ENCODE data around the gene WRNIP1. TPM values are rescaled to one million over a fixed set of nuclear protein-coding genes. Genes with fewer than 3 reads are reported as not detected.

WRNIP1 gene
- total and polyA plus RNA-seq, 2 donors (not counting 1 experiment from before 2014, with no cell fraction given) = 29.7 to 40.8 TPM

- Histone ChIP-seq H3K4me2 (ENCODE audit: extremely low read depth, insufficient read depth, low read length) (peak within 1 kb of the TSS; percentile 32), H3K9me3 (ENCODE audit: control insufficient read depth, insufficient read depth, low read depth, low read length) (no peaks in the 10 kb centered on the region), H3K4me1 (ENCODE audit: control insufficient read depth, extremely low read depth, insufficient read depth, low read length) (no peaks in the 10 kb centered on the region), H3K27ac (ENCODE audit: insufficient read depth, low read length) (no peak within 1 kb of the TSS), H3K36me3 (ENCODE audit: control insufficient read depth, insufficient read depth, low read length) (no peaks in the 10 kb centered on the region), H3K79me2 (ENCODE audit: control insufficient read depth, insufficient read depth, low read length) (no peaks in the 10 kb centered on the region), H3K27me3 (ENCODE audit: control insufficient read depth, insufficient read depth, low read length) (no peaks in the 10 kb centered on the region), H4K20me1 (ENCODE audit: control insufficient read depth, extremely low read depth, insufficient read depth, low read length) (no peaks in the 10 kb centered on the region), H3K4me3 (replicated peaks in 1 of 4; ENCODE audit: control extremely low read depth in 1 of 4, insufficient read depth in 1 of 4, low read depth in 3 of 4, low read length in 4 of 4) (no peak within 1 kb of the TSS), H2AFZ (ENCODE audit: low read length) (no peak within 1 kb of the TSS), H3K9ac (ENCODE audit: insufficient read depth, low read length) (no peak within 1 kb of the TSS)
- no peak for DNase-seq (ENCODE audit: low read depth in 2 of 2)
- TF ChIP-seq CTCF (conservative IDR thresholded peaks at IDR 0.05 in 1 of 2, IDR thresholded peaks at IDR 0.05 in 1 of 2; ENCODE audit: low read depth in 1 of 2, low read length in 2 of 2) (no peak), EZH2 (IDR thresholded peaks at IDR 0.05; ENCODE audit: low read length, missing control alignments) (no peak)
These were observed 14.4 kb upstream of the WRNIP1 start, which contains the start of gene MYLK4 for GRCh38 chr6:2750832-2751231. TSS of gene MYLK4 (minus strand) at chr6:2750922. CDS start at chr6:2749294, 1,628 bp downstream.

- Histone ChIP-seq H4K20me1 (ENCODE audit: control insufficient read depth, extremely low read depth, insufficient read depth, low read length) (no peaks in the 10 kb centered on the region), H3K4me2 (ENCODE audit: extremely low read depth, insufficient read depth, low read length) (no peak overlapping the region), H3K4me3 (replicated peaks in 1 of 4; ENCODE audit: control extremely low read depth in 1 of 4, insufficient read depth in 1 of 4, low read depth in 3 of 4, low read length in 4 of 4) (no peak overlapping the region), H3K79me2 (ENCODE audit: control insufficient read depth, insufficient read depth, low read length) (no peaks in the 10 kb centered on the region), H3K36me3 (ENCODE audit: control insufficient read depth, insufficient read depth, low read length) (no peaks in the 10 kb centered on the region), H3K27me3 (ENCODE audit: control insufficient read depth, insufficient read depth, low read length) (no peaks in the 10 kb centered on the region), H3K27ac (ENCODE audit: insufficient read depth, low read length) (no peak overlapping the region), H3K9ac (ENCODE audit: insufficient read depth, low read length) (no peak overlapping the region), H3K9me3 (ENCODE audit: control insufficient read depth, insufficient read depth, low read depth, low read length) (no peaks in the 10 kb centered on the region), H2AFZ (ENCODE audit: low read length) (no peak overlapping the region), H3K4me1 (ENCODE audit: control insufficient read depth, extremely low read depth, insufficient read depth, low read length) (no peaks in the 10 kb centered on the region)
- no peak for TF ChIP-seq EZH2 (IDR thresholded peaks at IDR 0.05; ENCODE audit: low read length, missing control alignments)
- TF ChIP-seq CTCF (conservative IDR thresholded peaks at IDR 0.05 in 1 of 2, IDR thresholded peaks at IDR 0.05 in 1 of 2; ENCODE audit: low read depth in 1 of 2, low read length in 2 of 2) = no peak
- peak in 1 of 2 donors; percentile 59 for DNase-seq (ENCODE audit: low read depth in 2 of 2)
These were observed 13.3 kb upstream of the WRNIP1 start for GRCh38 chr6:2751871-2752270.

GRCh38 chr6:2752477-2753109, 12.6 kb upstream of the WRNIP1 start:
- Histone ChIP-seq H4K20me1 (ENCODE audit: control insufficient read depth, extremely low read depth, insufficient read depth, low read length) (no peaks in the 10 kb centered on the region), H3K4me1 (ENCODE audit: control insufficient read depth, extremely low read depth, insufficient read depth, low read length) (no peaks in the 10 kb centered on the region), H3K36me3 (ENCODE audit: control insufficient read depth, insufficient read depth, low read length) (no peaks in the 10 kb centered on the region), H3K9ac (ENCODE audit: insufficient read depth, low read length) (no peak overlapping the region), H3K9me3 (ENCODE audit: control insufficient read depth, insufficient read depth, low read depth, low read length) (no peaks in the 10 kb centered on the region), H3K79me2 (ENCODE audit: control insufficient read depth, insufficient read depth, low read length) (no peaks in the 10 kb centered on the region), H3K4me3 (replicated peaks in 1 of 4; ENCODE audit: control extremely low read depth in 1 of 4, insufficient read depth in 1 of 4, low read depth in 3 of 4, low read length in 4 of 4) (no peak overlapping the region), H2AFZ (ENCODE audit: low read length) (no peak overlapping the region), H3K27ac (ENCODE audit: insufficient read depth, low read length) (no peak overlapping the region), H3K4me2 (ENCODE audit: extremely low read depth, insufficient read depth, low read length) (no peak overlapping the region), H3K27me3 (ENCODE audit: control insufficient read depth, insufficient read depth, low read length) (no peaks in the 10 kb centered on the region)
- TF ChIP-seq CTCF (conservative IDR thresholded peaks at IDR 0.05 in 1 of 2, IDR thresholded peaks at IDR 0.05 in 1 of 2; ENCODE audit: low read depth in 1 of 2, low read length in 2 of 2) (no peak), EZH2 (IDR thresholded peaks at IDR 0.05; ENCODE audit: low read length, missing control alignments) (no peak)
- no peak for DNase-seq (ENCODE audit: low read depth in 2 of 2)

Data from fibroblast of lung (primary cell).